Activated B cell treated with CpG ODN at 0.5 μM for 24 hours (primary cell): ENCODE data around the gene SHC4. TPM values are rescaled to one million over a fixed set of nuclear protein-coding genes. Genes with fewer than 3 reads are reported as not detected.

Source experiments
- ATAC-seq: fragments of 200-7000 bp; cut with Tn5 transposase; one replicate; pipeline ENCODE4 v1.10.0; 2021; ENCODE audit warnings: low read depth, mild to moderate bottlenecking, moderate library complexity
- CTCF ChIA-PET: fragments of 350-600 bp; sonication (Branson Sonifier 250); formaldehyde crosslinking; loops from one replicate; lab custom pipeline; 2021; ENCODE audit warnings: antibody characterized with exemption; lab: Charles Lee
- POLR2A ChIA-PET: fragments of 350-600 bp; sonication (Branson Sonifier 250); formaldehyde crosslinking; loops from one replicate; lab custom pipeline; 2021; ENCODE audit warnings: antibody characterized with exemption; lab: Charles Lee
- DNase-seq: peaks from one replicate; pipeline ENCODE4 v3.0.0; 2022
- H3K27ac Mint-ChIP-seq: one replicate; pipeline ENCODE4 v1.8.0; 2020; ENCODE audit warnings: mixed read lengths
- H3K27me3 Mint-ChIP-seq: one replicate; pipeline ENCODE4 v1.8.0; 2021; ENCODE audit warnings: mixed read lengths
- H3K36me3 Mint-ChIP-seq: one replicate; pipeline ENCODE4 v1.8.0; 2021; ENCODE audit warnings: low read depth, mixed read lengths
- H3K4me1 Mint-ChIP-seq: one replicate; pipeline ENCODE4 v1.8.0; 2021; ENCODE audit warnings: mixed read lengths
- H3K4me3 Mint-ChIP-seq: one replicate; pipeline ENCODE4 v1.8.0; 2020; ENCODE audit warnings: mild to moderate bottlenecking, mixed read lengths
- H3K9me3 Mint-ChIP-seq: one replicate; pipeline ENCODE4 v1.8.0; 2020; ENCODE audit warnings: mixed read lengths
- intact Hi-C: fragments of 100-400 bp; cut with micrococcal nuclease; formaldehyde crosslinking; loops from one replicate; pipeline ENCODE4 v1.15.1; 2024
- total RNA-seq: library from RNA; stranded (reverse); gene quantifications from 2 replicates; pipeline ENCODE4 v1.2.3, GENCODE V29; 2022
- TF ChIP-seq, protein P1 (sequence below): fragments of 200-600 bp; IDR thresholded peaks from one replicate; pipeline ENCODE4 v1.8.0; 2022; ENCODE audit warnings: antibody characterized with exemption, mild to moderate bottlenecking

SHC4 gene
- total RNA-seq, 1 donor from 2014 or later: not detected

DNA sequence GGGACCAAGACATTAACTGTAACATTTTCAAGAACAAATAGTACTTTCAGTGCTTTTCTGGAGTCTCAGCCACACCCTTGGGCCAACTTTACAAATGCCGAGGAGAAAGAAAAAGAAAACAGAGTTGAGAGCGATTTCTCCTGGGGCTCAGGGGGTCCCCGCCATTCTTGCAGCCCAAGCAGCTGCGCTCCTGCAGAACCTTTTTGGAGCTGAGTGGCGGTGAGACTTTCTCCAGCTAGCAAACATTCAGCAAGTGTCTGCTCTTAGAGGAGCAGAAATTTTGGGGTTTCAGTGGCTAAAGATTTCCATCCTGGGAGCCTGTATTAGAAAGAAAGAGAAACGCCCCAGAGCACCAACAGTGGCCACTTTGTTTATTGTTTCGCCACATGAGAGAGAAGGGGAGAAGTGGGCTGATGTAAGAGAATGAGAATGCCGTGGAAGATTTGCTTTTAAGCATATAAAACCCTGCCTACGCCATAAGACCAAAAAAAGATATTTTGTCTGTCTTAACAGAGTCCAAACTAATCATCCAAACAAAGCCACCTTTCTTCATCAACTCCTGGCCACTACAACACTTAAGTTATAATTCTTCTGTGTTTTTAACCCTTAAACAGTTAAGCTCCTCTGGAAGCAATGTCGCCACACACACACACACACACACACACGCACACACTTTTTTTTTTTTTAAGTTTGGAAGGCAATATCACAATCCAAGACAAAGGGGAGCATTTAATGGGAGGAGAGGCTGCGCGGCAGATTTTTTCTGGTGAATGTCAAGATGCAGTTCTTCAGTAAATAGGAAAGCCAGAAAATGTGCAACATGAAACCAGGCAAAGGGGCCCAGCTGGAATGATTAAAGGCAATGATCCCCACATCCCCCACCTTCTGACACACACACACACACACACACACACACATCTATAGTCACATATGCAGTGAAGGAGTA lies 66.6 kb downstream of the SHC4 start:
- Mint-ChIP-seq H3K36me3 (no peaks in the 10 kb centered on the region), H3K27ac (no peak overlapping the region), H3K4me1 (no peaks in the 10 kb centered on the region), H3K4me3 (no peak overlapping the region), H3K9me3 (no peaks in the 10 kb centered on the region), H3K27me3 (peaks cover 29% of the 10 kb centered on the region)
- TF ChIP-seq, protein P1, sequence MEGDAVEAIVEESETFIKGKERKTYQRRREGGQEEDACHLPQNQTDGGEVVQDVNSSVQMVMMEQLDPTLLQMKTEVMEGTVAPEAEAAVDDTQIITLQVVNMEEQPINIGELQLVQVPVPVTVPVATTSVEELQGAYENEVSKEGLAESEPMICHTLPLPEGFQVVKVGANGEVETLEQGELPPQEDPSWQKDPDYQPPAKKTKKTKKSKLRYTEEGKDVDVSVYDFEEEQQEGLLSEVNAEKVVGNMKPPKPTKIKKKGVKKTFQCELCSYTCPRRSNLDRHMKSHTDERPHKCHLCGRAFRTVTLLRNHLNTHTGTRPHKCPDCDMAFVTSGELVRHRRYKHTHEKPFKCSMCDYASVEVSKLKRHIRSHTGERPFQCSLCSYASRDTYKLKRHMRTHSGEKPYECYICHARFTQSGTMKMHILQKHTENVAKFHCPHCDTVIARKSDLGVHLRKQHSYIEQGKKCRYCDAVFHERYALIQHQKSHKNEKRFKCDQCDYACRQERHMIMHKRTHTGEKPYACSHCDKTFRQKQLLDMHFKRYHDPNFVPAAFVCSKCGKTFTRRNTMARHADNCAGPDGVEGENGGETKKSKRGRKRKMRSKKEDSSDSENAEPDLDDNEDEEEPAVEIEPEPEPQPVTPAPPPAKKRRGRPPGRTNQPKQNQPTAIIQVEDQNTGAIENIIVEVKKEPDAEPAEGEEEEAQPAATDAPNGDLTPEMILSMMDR: no peak
- no peak for DNase-seq
- ChIA-PET CTCF (no interaction called here), POLR2A (no interaction called here)
- no peak for ATAC-seq
- intact Hi-C loops: no loop called here

DNA sequence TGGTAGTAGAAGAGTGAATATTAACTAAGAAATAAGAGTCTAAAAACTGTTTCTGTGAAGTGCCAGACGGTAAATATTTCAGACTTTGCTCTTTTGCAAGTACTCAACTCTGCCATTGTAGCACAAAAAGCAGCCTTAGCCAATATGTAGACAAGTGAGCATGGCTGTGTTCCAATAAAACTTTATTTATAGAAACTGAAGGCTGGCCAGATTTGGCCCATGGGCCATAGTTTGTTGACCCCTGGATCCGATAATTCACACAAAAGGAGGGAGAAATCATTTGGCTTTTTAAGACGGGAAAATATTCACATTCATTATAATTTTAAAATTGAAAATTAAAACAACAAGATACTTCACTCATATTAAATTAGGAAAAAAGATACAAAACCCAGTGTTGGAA lies 70.4 kb downstream of the SHC4 start:
- DNase-seq (no peak), ATAC-seq (no peak)
- no peaks in the 10 kb centered on the region for H3K4me1 Mint-ChIP-seq
- ChIA-PET POLR2A (no interaction called here), CTCF (no interaction called here)
- no peak overlapping the region for H3K4me3 Mint-ChIP-seq
- intact Hi-C loops: no loop called here
- H3K27me3 Mint-ChIP-seq: peaks cover 31% of the 10 kb centered on the region
- TF ChIP-seq, protein P1: no peak
- H3K36me3 Mint-ChIP-seq: no peaks in the 10 kb centered on the region
- H3K9me3 Mint-ChIP-seq: no peaks in the 10 kb centered on the region
- H3K27ac Mint-ChIP-seq: no peak overlapping the region

DNA sequence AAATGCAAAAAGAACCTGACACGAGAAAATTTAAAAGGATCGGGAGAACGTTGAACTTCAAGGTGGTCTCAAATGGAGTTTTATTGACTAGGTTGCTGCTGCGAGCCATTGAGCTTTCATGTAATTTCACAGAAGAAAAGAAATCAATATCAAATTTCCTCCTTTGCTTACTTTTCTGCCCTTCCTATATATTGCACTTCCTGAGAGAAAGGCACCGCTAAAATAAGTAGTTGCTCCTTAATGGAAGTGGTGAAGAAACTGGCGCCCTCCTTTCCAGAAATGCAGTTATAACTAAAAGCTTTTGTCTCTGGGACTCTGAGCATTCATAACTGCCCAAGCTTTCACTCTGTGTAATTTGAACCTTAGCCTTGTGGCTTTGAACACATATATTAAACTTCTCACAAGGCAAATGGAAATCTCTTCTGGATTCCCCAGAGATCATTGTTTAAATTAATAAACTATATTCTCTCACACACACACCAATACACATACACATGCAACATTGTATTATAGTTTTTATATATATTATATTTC lies 72.4 kb downstream of the SHC4 start:
- H3K36me3 Mint-ChIP-seq: no peaks in the 10 kb centered on the region
- no peaks in the 10 kb centered on the region for H3K9me3 Mint-ChIP-seq
- ChIA-PET POLR2A (no interaction called here), CTCF (no interaction called here)
- TF ChIP-seq, protein P1: no peak
- H3K4me3 Mint-ChIP-seq: no peak overlapping the region
- no peak overlapping the region for H3K27ac Mint-ChIP-seq
- DNase-seq (no peak), ATAC-seq (no peak)
- peaks cover 17% of the 10 kb centered on the region for H3K27me3 Mint-ChIP-seq
- intact Hi-C loops: no loop called here
- H3K4me1 Mint-ChIP-seq: no peaks in the 10 kb centered on the region

DNA sequence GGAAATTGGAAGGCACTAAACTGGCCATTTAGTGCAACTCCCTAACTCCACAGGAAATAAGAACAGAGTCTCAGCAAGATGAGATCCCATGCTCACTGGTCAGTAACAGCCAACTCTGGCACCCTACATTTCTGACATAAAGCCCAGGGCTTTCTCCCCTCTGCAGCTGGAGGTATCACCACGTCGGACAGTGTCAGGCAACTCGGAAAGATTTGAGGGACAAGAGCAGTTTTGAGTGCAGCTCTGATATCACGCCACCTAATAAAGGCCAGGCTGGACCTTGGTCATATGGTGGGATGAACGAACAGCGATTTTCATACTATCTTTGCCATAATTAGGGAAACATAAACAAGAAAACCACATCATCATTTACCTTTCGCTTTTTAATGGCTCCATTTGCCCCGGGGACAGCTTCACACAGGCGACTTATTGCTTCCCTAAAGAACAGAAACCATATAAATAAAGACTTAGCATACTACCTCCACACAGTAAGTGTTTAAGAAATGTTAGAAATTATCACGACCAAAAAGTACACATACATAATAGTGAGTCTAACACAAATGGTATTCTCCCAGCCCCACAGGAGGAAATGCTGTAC lies 73.2 kb downstream of the SHC4 start:
- CTCF ChIA-PET: interaction anchor here (0.6 kb wide), 1 partner anchor 1388 kb away, joined by 3 read pairs; no protein-coding TSS in a partner anchor
- POLR2A ChIA-PET: no interaction called here
- TF ChIP-seq, protein P1: no peak

DNA sequence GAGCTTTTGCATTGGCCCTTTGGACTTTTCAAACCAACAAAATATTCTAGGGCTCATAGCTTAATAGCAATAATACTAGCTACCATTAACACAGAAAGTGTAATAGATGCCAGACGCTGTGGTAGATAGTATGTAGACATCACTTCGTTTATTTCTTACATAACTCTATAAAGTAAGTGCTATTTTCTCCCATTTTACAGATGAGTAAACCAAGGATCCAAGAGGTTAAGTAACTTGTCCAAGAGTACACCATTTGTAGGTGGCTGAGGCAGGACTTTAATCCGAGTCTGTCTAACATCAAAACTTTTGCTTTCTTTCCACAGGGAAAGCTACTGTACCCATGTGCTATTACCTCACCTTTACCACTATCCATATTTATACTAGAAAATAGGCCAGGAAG lies 73.8 kb downstream of the SHC4 start:
- Mint-ChIP-seq H3K9me3 (no peaks in the 10 kb centered on the region), H3K4me3 (no peak overlapping the region), H3K36me3 (no peaks in the 10 kb centered on the region), H3K4me1 (no peaks in the 10 kb centered on the region), H3K27me3 (peaks cover 20% of the 10 kb centered on the region), H3K27ac (no peak overlapping the region)
- CTCF ChIA-PET: no interaction called here
- no peak for DNase-seq
- ATAC-seq: no peak
- intact Hi-C loops: no loop called here
- POLR2A ChIA-PET: no interaction called here
- TF ChIP-seq, protein P1: no peak

More for the DNA sequence above, 73.2 kb downstream of the SHC4 start:
- no peaks in the 10 kb centered on the region for H3K9me3 Mint-ChIP-seq
- intact Hi-C loops: no loop called here
- DNase-seq (no peak), ATAC-seq (no peak)
- no peak overlapping the region for H3K4me3 Mint-ChIP-seq
- no peaks in the 10 kb centered on the region for H3K4me1 Mint-ChIP-seq
- peaks cover 19% of the 10 kb centered on the region for H3K27me3 Mint-ChIP-seq
- H3K27ac Mint-ChIP-seq: no peak overlapping the region
- no peaks in the 10 kb centered on the region for H3K36me3 Mint-ChIP-seq
